K562 (cell line): ENCODE measurements around the gene IRF2. TPM values are rescaled to one million over a fixed set of nuclear protein-coding genes. Genes with fewer than 3 reads are reported as not detected.
A peak's percentile ranks its signal among the peaks of the same experiment; 100 is the strongest.

Experiments
- ATAC-seq: fragments of 200-7000 bp; cut with Tn5 transposase; 3 replicates; pipeline ENCODE4 v1.9.1; 2020; ENCODE audit warnings: moderate library complexity
- BruUV-seq: library from RNA; stranded (reverse); fragments of 400-500 nt; replicated peaks from 2 replicates; lab custom pipeline; 2021; lab: Mats Ljungman, UMichigan
- CTCF ChIA-PET: fragments of 300-600 bp; formaldehyde crosslinking; extraction: SDS; loops from one replicate; lab custom pipeline; 2021; ENCODE audit warnings: low intra/inter-chr PET ratio; lab: Yijun Ruan, JAX
- POLR2A ChIA-PET: fragments of 300-600, 350-650 bp; sonication (Branson Sonifier 250); formaldehyde crosslinking; extraction: SDS; loops from one replicate; lab custom pipeline; 2021; ENCODE audit warnings: antibody characterized with exemption, inconsistent platforms; lab: Yijun Ruan, JAX
- DNase-seq, 4 experiments: peaks; one replicate each; pipeline versions ENCODE4 v3.0.0 to v3.0.0-alpha.2; 2011 to 2018; ENCODE audit warnings: low spot score in 3 of 4, mixed read lengths in 3 of 4; ENCODE audit errors: extremely low read depth in 1 of 4
- FAIRE-seq: peaks from 2 replicates; lab custom pipeline; 2011; peaks lifted over from hg19 to GRCh38; lab: Jason Lieb, UNC
- H2AFZ ChIP-seq: 2 replicates; pipeline ENCODE4 v1.6.0; 2011; ENCODE audit warnings: low read depth, low read length, control low read depth, inconsistent platforms
- H3K27ac ChIP-seq: fragments of 200-600 bp; 3 replicates; pipeline ENCODE4 v1.8.0; 2011; ENCODE audit warnings: low read depth, mild to moderate bottlenecking, control low read depth, inconsistent platforms, low read length, moderate library complexity, mixed read lengths; ENCODE audit errors: extremely low read depth
- H3K27me3 ChIP-seq, 2 experiments: fragments of 300-600 bp in 1 of 2; 2 replicates in 1 of 2; 3 replicates in 1 of 2; pipeline versions ENCODE4 v1.6.0 to v1.8.0; 2011; ENCODE audit warnings: inconsistent platforms in 2 of 2, low read length in 2 of 2, mild to moderate bottlenecking in 1 of 2, mixed read lengths in 1 of 2, moderate library complexity in 1 of 2; ENCODE audit not compliant: control insufficient read depth in 2 of 2, insufficient read depth in 2 of 2
- H3K36me3 ChIP-seq: fragments of 300-600 bp; 3 replicates; pipeline ENCODE4 v1.8.0; 2011; ENCODE audit warnings: mild to moderate bottlenecking, low read length, inconsistent platforms; ENCODE audit not compliant: control insufficient read depth, insufficient read depth
- H3K4me1 ChIP-seq, 2 experiments: fragments of 200-600 bp in 1 of 2; replicated peaks in 1 of 2; 2 replicates in 1 of 2; 3 replicates in 1 of 2; pipeline versions ENCODE4 v1.5.1 to v1.8.0; 2011; ENCODE audit warnings: inconsistent platforms in 2 of 2, low read length in 2 of 2, mild to moderate bottlenecking in 1 of 2, mixed read lengths in 1 of 2, moderate library complexity in 1 of 2; ENCODE audit not compliant: control insufficient read depth in 2 of 2, insufficient read depth in 2 of 2
- H3K4me2 ChIP-seq: 2 replicates; pipeline ENCODE4 v1.6.1; 2011; ENCODE audit warnings: low read length, control low read depth, inconsistent platforms, mixed read lengths; ENCODE audit not compliant: insufficient read depth
- H3K4me3 ChIP-seq: fragments of 200-600 bp; sonication (generic), shearing (Covaris generic); 2 replicates; pipeline ENCODE4 v1.5.1; 2016; ENCODE audit warnings: control low read depth, inconsistent platforms
- H3K79me2 ChIP-seq: fragments of 200-600 bp; 3 replicates; pipeline ENCODE4 v1.8.0; 2011; ENCODE audit warnings: low read length, inconsistent platforms; ENCODE audit not compliant: control insufficient read depth, insufficient read depth
- H3K9ac ChIP-seq, 2 experiments: 2 replicates each; pipeline versions ENCODE4 v1.6.0 to v1.6.1; 2011; ENCODE audit warnings: low read depth in 2 of 2, low read length in 2 of 2, control low read depth in 1 of 2, inconsistent platforms in 1 of 2, mild to moderate bottlenecking in 1 of 2, mixed read lengths in 1 of 2; ENCODE audit not compliant: insufficient read depth in 1 of 2
- H3K9me1 ChIP-seq: one replicate; pipeline ENCODE4 v1.6.0; 2011; ENCODE audit warnings: inconsistent platforms, mild to moderate bottlenecking, low read length, moderate library complexity; ENCODE audit not compliant: control insufficient read depth, insufficient read depth
- H3K9me3 ChIP-seq: replicated peaks from 2 replicates; pipeline ENCODE4 v1.5.1; 2011; ENCODE audit warnings: low read depth, low read length, inconsistent platforms; ENCODE audit not compliant: control insufficient read depth, insufficient read depth
- H4K20me1 ChIP-seq: replicated peaks from 2 replicates; pipeline ENCODE4 v1.6.1; 2011; ENCODE audit warnings: low read length, inconsistent platforms, mixed read lengths; ENCODE audit not compliant: control insufficient read depth, insufficient read depth
- CBX8 ChIP-seq: fragments of 200-600 bp; sonication (generic); IDR thresholded peaks from 2 replicates; pipeline ENCODE4 v1.6.1; 2012; ENCODE audit warnings: borderline replicate concordance, mixed run types, low read depth, mild to moderate bottlenecking, moderate library complexity, mixed read lengths, low read length, control low read depth, inconsistent platforms; ENCODE audit not compliant: poor library complexity, severe bottlenecking; ENCODE audit errors: extremely low read depth
- NR3C1 ChIP-seq: sonication (generic); formaldehyde crosslinking; IDR thresholded peaks from 2 replicates; pipeline ENCODE4 v1.8.1; 2022; ENCODE audit warnings: missing genetic modification reagents
- POU5F1 ChIP-seq: fragments of 150-350 bp; IDR thresholded peaks from 2 replicates; pipeline ENCODE4 v1.6.1; 2014; ENCODE audit warnings: borderline replicate concordance, low read length, low read depth, mild to moderate bottlenecking; ENCODE audit not compliant: partially characterized antibody
- RBM25 ChIP-seq: fragments of 200-400 bp; formaldehyde crosslinking; IDR thresholded peaks from 2 replicates; pipeline ENCODE4 v1.6.1; 2018; ENCODE audit warnings: low read length, low read depth, moderate library complexity; ENCODE audit not compliant: severe bottlenecking
- SRSF3 ChIP-seq: fragments of 200-400 bp; formaldehyde crosslinking; IDR thresholded peaks from 2 replicates; pipeline ENCODE4 v1.6.1; 2016; ENCODE audit warnings: mild to moderate bottlenecking, low read length, moderate library complexity; ENCODE audit not compliant: insufficient read depth
- TCFL5 ChIP-seq: fragments of 250-450 bp; sonication (Bioruptor Pico); conservative IDR thresholded peaks from 2 replicates; pipeline ENCODE4 v1.6.1; 2021; ENCODE audit warnings: mild to moderate bottlenecking, moderate library complexity, matching md5 sums
- ZNF174 ChIP-seq: fragments of 250-450 bp; sonication (Bioruptor Pico); IDR thresholded peaks from 2 replicates; pipeline ENCODE4 v1.4.0; 2020; ENCODE audit warnings: mild to moderate bottlenecking
- WGBS: fragments of 100-300 bp; shearing (Covaris generic); methylation state at CpG from one replicate; pipeline ENCODE4 v1.1.6; 2016; ENCODE audit warnings: low coverage, mixed read lengths; ENCODE audit not compliant: insufficient coverage; ENCODE audit errors: missing lambda C conversion rate; 5-methylcytosine and 5-hydroxymethylcytosine counted together
- in situ Hi-C: fragments of 300-500 bp; cut with MboI; formaldehyde crosslinking; loops from 4 replicates; pipeline ENCODE4 v1.15.0; 2018; ENCODE audit warnings: inconsistent platforms, mixed read lengths
- intact Hi-C: fragments of 100-400 bp; cut with micrococcal nuclease; formaldehyde crosslinking; loops from 2 replicates; pipeline ENCODE4 v1.14.2; 2022
- polyA plus RNA-seq, 8 experiments: library from polyadenylated mRNA; depleted of rRNA in 4 of 8; stranded (reverse) in 5 of 8; unstranded in 3 of 8; fragments of >200 nt; fragmentation: Nextera tagmentation in 2 of 8; fragmentation: Illumina TruSeq in 1 of 8; extraction: Ambion mirVana in 2 of 8; extraction: Trizol in 1 of 8; gene quantifications; 2 replicates each; pipeline versions ENCODE4 v1.2.1 to v1.2.3, GENCODE V29; 2011 to 2014; ENCODE audit warnings: inconsistent platforms in 1 of 8, missing spikeins in 1 of 8
- total RNA-seq, 7 experiments: library from RNA; depleted of rRNA in 6 of 7; stranded (reverse); fragments of >200 nt in 6 of 7; fragmentation: Illumina TruSeq in 2 of 7; extraction: Trizol in 2 of 7; gene quantifications; 2 replicates each; pipeline versions ENCODE4 v1.2.1 to v1.2.3, GENCODE V29; 2011 to 2021; ENCODE audit warnings: low replicate concordance in 1 of 7

Gene IRF2
- total and polyA plus RNA-seq, 9 of the 15 experiments (the other 6 are each of a cell fraction or from before 2014, with no cell fraction given): 7.1 to 17.1 (median 11.3) TPM

GRCh38 chr4:184382189-184382846, 92.0 kb downstream of the IRF2 start:
- FAIRE-seq: peak; percentile 23
- H3K9ac ChIP-seq: no peak overlapping the region
- no peak for ATAC-seq
- 61% methylated on average over 12 of the region's 12 CpGs for WGBS
- ChIA-PET POLR2A (interaction anchor here (1.0 kb wide), 1 partner anchor 22 kb away, joined by 3 read pairs; no protein-coding TSS in a partner anchor), CTCF (no interaction called here)
- H3K79me2 ChIP-seq: no peaks in the 10 kb centered on the region
- H3K9me1 ChIP-seq: no peaks in the 10 kb centered on the region
- no peak for DNase-seq
- H3K4me3 ChIP-seq: no peak overlapping the region
- peaks cover 18 to 44% of the 10 kb centered on the region in 2 experiments; a peak in 4 of 5 replicates for H3K4me1 ChIP-seq
- no peaks in the 10 kb centered on the region for H3K27me3 ChIP-seq
- in situ Hi-C loops: no loop called here
- 0 out of 2 replicates have a peak overlapping the region, but pooled peaks have one; percentile 8 for H2AFZ ChIP-seq
- no peaks in the 10 kb centered on the region for H3K9me3 ChIP-seq
- intact Hi-C loops: loop anchor here (5.0 kb wide), 1 partner anchor 45 kb away; no protein-coding TSS in a partner anchor
- no TSS peak for BruUV-seq
- TF ChIP-seq CBX8 (no peak), SRSF3 (no peak), TCFL5 (CRISPR knock-in tag) (no peak), POU5F1 (no peak), ZNF174 (CRISPR knock-in tag) (no peak), RBM25 (no peak), NR3C1 (no peak)
- no peaks in the 10 kb centered on the region for H4K20me1 ChIP-seq
- H3K27ac ChIP-seq: no peak overlapping the region
- H3K4me2 ChIP-seq: no peak overlapping the region
- peaks cover 5% of the 10 kb centered on the region; the same call in 1 of the 3 replicates for H3K36me3 ChIP-seq
